Skin of body (tissue), 2 donors: ENCODE results near the gene FLOT2. TPM values are rescaled to one million over a fixed set of nuclear protein-coding genes. Genes with fewer than 3 reads are reported as not detected.
"Not testable (repeated sequence)": the region's sequence is repeated elsewhere in the genome, so short reads cannot be mapped to it uniquely, and the experiment has no call there.

Experiments used
- DNase-seq: peaks from one replicate; lab custom pipeline; 2025; lab: John Stamatoyannopoulos, UW
- total RNA-seq: library from RNA; depleted of rRNA; stranded (reverse); fragments of >200 nt; gene quantifications from one replicate; pipeline ENCODE4 v1.2.3, GENCODE V29; 2014

FLOT2 gene
- total RNA-seq, 1 donor from 2014 or later = 18.7 TPM

GRCh38 chr17:28877150-28877711 lies 20.3 kb downstream of the FLOT2 start:
- not testable (repeated sequence) for DNase-seq

- no peak for DNase-seq
Observed at GRCh38 chr17:28875848-28876550, 21.5 kb downstream of the FLOT2 start.

- DNase-seq = no peak
Observed at GRCh38 chr17:28874750-28875149, 22.8 kb downstream of the FLOT2 start.

GRCh38 chr17:28873839-28874238 lies 23.7 kb downstream of the FLOT2 start:
- DNase-seq = no peak

GRCh38 chr17:28871056-28871579 lies 26.4 kb downstream of the FLOT2 start:
- no peak for DNase-seq

- DNase-seq = no peak
Observed at GRCh38 chr17:28867276-28867675, 30.3 kb downstream of the FLOT2 start.

- DNase-seq = no peak
Observed at GRCh38 chr17:28865946-28866752, 31.4 kb downstream of the FLOT2 start.

GRCh38 chr17:28864991-28865849 lies 32.3 kb downstream of the FLOT2 start:
- no peak for DNase-seq

- no peak for DNase-seq
Observed at GRCh38 chr17:28863953-28864352, 33.6 kb downstream of the FLOT2 start.

- no peak for DNase-seq
Observed at GRCh38 chr17:28862561-28862960, 35.0 kb downstream of the FLOT2 start.

- DNase-seq = no peak
Observed at GRCh38 chr17:28861393-28862203, 35.9 kb downstream of the FLOT2 start.

GRCh38 chr17:28860363-28860808 lies 37.1 kb downstream of the FLOT2 start:
- no peak for DNase-seq

GRCh38 chr17:28858801-28859355 lies 38.7 kb downstream of the FLOT2 start:
- no peak for DNase-seq

GRCh38 chr17:28857905-28858800 lies 39.4 kb downstream of the FLOT2 start:
- no peak for DNase-seq

- DNase-seq = no peak
Observed at GRCh38 chr17:28856028-28856574, 41.4 kb downstream of the FLOT2 start.

- DNase-seq = no peak
Observed at GRCh38 chr17:28855336-28855679, 42.2 kb downstream of the FLOT2 start.

- peak; percentile 91 for DNase-seq
Observed at GRCh38 chr17:28854457-28855335, 42.8 kb downstream of the FLOT2 start, which contains the start of gene ERAL1. TSS of gene ERAL1 (plus strand) at chr17:28855016. CDS start at chr17:28855035, 19 bp downstream.

GRCh38 chr17:28853295-28853694 lies 44.2 kb downstream of the FLOT2 start:
- no peak for DNase-seq
